GM12892 (cell line): ENCODE data around the gene HK1.

ENCODE experiments used
- POLR2A ChIP-seq: IDR thresholded peaks from 2 replicates; pipeline ENCODE4 v1.6.1; 2011; ENCODE audit warnings: low read depth, low read length, control low read depth
- POLR2AphosphoS5 ChIP-seq: IDR thresholded peaks from 2 replicates; pipeline ENCODE4 v1.6.1; 2011; ENCODE audit warnings: low read depth, low read length, control low read depth

GRCh38 chr10:69346776-69347175 is 68.5 kb downstream of the HK1 start:
- TF ChIP-seq POLR2AphosphoS5 = no peak
- TF ChIP-seq POLR2A = no peak
